Measurements from ENCODE around the gene MEGF11.

Gene MEGF11

GRCh38 chr15:65907661-65908060 lies 345.9 kb downstream of the MEGF11 start:
- Histone ChIP-seq H3K27me3 (ENCODE audit: insufficient read depth, poor library complexity, severe bottlenecking) (no peaks in the 10 kb centered on the region), H3K4me3 (replicated peaks; ENCODE audit: insufficient read depth, low read length) (no peak overlapping the region), H3K27ac (replicated peaks) (no peak overlapping the region)
- no peak for DNase-seq (ENCODE audit: low read depth in 1 of 2, low spot score in 1 of 2)
- TF ChIP-seq SPI1 (IDR thresholded peaks at IDR 0.05; ENCODE audit: borderline replicate concordance, low read depth) (no peak), CTCF (IDR thresholded peaks at IDR 0.05; ENCODE audit: insufficient read depth, low read length) (no peak), REST (IDR thresholded peaks at IDR 0.05; ENCODE audit: insufficient replicate concordance, low read depth) (no peak), GABPA (IDR thresholded peaks at IDR 0.05; ENCODE audit: low read depth) (no peak)

- DNase-seq (ENCODE audit: low read depth in 1 of 2, low spot score in 1 of 2), result no peak
- no peak overlapping the region for H3K27ac ChIP-seq (replicated peaks)
Observed at GRCh38 chr15:65906396-65906795, 347.2 kb downstream of the MEGF11 start.

GRCh38 chr15:65904301-65904700 lies 349.2 kb downstream of the MEGF11 start:
- TF ChIP-seq GABPA (IDR thresholded peaks at IDR 0.05; ENCODE audit: low read depth) (no peak), REST (IDR thresholded peaks at IDR 0.05; ENCODE audit: insufficient replicate concordance, low read depth) (no peak)
- H3K27me3 ChIP-seq (ENCODE audit: insufficient read depth, poor library complexity, severe bottlenecking), result no peaks in the 10 kb centered on the region

More at GRCh38 chr15:65906396-65906795, 347.2 kb downstream of the MEGF11 start:
- TF ChIP-seq CTCF (IDR thresholded peaks at IDR 0.05; ENCODE audit: insufficient read depth, low read length) (no peak), REST (IDR thresholded peaks at IDR 0.05; ENCODE audit: insufficient replicate concordance, low read depth) (no peak), GABPA (IDR thresholded peaks at IDR 0.05; ENCODE audit: low read depth) (no peak)
- Histone ChIP-seq H3K4me3 (replicated peaks; ENCODE audit: insufficient read depth, low read length) (no peak overlapping the region), H3K27me3 (ENCODE audit: insufficient read depth, poor library complexity, severe bottlenecking) (no peaks in the 10 kb centered on the region)

More at GRCh38 chr15:65904301-65904700, 349.2 kb downstream of the MEGF11 start:
- no peak for DNase-seq (ENCODE audit: low read depth in 1 of 2, low spot score in 1 of 2)
- H3K27ac ChIP-seq (replicated peaks), result no peak overlapping the region
- H3K4me3 ChIP-seq (replicated peaks; ENCODE audit: insufficient read depth, low read length), result no peak overlapping the region
